ENCODE data around the gene VAPB. TPM values are rescaled to one million over a fixed set of nuclear protein-coding genes. Genes with fewer than 3 reads are reported as not detected.

VAPB gene
- total RNA-seq, 4 donors from 2014 or later = 37.8 to 53.3 (median 39.2) TPM

DNA sequence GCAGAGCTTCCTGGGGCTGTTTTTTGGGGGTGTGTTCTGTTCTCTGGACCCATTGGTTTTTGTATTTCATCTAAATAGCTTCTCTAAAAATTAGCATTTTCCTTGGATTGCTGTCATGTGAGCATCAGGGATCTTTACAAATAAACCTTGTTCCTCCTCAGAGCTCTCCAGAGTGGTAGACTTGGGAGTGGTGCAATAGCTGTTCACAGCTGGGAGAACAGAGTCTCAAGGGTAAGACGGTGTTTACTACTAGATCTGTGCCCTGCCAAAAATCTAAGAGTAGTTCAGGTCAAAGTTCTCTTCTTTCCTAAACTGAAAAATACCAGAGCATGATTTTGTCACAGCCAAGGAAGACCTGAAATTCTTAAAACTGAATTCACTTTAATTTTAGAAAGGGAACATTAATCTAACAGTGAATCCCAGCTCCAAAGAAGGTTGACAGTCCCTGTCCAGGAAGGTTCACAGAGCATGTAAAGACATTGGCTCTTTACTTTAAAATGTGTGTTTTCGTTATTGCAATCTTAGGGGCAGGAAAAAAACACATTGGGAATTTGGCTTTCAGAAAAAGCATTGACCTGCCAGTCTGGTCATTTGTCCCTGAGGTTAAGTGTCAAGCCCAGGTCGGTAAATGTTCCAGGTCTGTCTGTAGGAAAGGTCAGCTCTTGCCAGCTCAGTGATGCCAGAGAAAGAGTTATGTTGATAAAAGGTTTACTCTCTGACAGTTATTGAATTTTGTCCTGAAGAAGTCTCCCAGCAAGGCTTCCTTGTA, 43.3 kb downstream of the VAPB start:
- 29 to 30% methylated on average over 3 of the region's 3 CpGs for WGBS, 2 donors
- H3K9me3 ChIP-seq = no peaks in the 10 kb centered on the region
- H3K36me3 ChIP-seq = no peaks in the 10 kb centered on the region
- intact Hi-C loops (cut with DNase I) = no loop called here
- TF ChIP-seq, protein P1, sequence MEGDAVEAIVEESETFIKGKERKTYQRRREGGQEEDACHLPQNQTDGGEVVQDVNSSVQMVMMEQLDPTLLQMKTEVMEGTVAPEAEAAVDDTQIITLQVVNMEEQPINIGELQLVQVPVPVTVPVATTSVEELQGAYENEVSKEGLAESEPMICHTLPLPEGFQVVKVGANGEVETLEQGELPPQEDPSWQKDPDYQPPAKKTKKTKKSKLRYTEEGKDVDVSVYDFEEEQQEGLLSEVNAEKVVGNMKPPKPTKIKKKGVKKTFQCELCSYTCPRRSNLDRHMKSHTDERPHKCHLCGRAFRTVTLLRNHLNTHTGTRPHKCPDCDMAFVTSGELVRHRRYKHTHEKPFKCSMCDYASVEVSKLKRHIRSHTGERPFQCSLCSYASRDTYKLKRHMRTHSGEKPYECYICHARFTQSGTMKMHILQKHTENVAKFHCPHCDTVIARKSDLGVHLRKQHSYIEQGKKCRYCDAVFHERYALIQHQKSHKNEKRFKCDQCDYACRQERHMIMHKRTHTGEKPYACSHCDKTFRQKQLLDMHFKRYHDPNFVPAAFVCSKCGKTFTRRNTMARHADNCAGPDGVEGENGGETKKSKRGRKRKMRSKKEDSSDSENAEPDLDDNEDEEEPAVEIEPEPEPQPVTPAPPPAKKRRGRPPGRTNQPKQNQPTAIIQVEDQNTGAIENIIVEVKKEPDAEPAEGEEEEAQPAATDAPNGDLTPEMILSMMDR (IDR thresholded peaks at IDR 0.05) = no peak
- no peak for TF ChIP-seq POLR2A (IDR thresholded peaks at IDR 0.05)
- peak overlapping the region; percentile 82 to 95 (median 86) for H3K27ac ChIP-seq
- peaks cover 39 to 56% of the 10 kb centered on the region in 2 donors for H3K4me1 ChIP-seq
- no peak overlapping the region for H3K4me3 ChIP-seq (replicated peaks in 1 of 3)
- DNase-seq = peak; percentile 57 to 69
- H3K27me3 ChIP-seq = no peaks in the 10 kb centered on the region

DNA sequence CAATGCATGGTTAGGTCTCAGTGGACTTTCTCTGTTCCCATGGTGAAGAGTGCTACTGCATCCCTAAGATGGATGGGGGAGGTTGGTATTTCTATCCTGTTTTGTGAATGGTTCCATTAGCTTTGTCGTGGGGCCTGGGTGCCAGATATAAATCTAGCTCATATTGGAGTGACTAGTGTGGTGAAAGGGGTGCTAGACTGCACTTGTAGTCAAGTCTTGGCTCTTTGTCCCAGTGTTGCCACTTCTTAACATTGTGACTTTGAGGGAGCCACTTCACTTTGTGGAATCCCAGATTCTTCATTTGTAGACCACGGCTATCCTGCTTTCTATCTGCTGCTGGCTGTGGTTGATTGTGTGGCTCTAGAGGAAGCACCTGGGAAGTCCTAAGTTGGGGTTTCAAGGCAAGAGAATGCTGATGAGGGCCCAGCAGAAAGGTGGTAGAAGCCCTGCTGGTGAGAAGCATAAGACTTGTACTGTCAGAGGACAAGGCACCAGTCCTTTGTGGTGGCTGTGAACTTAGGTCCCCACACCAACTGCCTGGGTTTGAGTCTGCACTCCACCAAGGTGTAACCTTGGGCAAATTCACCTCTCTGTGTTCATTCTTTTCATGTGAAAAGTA, 44.1 kb downstream of the VAPB start:
- DNase-seq = no peak
- Histone ChIP-seq H3K4me1 (peaks cover 39 to 56% of the 10 kb centered on the region in 2 donors), H3K27ac (peak overlapping the region; percentile 73 to 95 (median 86)), H3K4me3 (replicated peaks in 1 of 3) (no peak overlapping the region), H3K9me3 (no peaks in the 10 kb centered on the region), H3K27me3 (no peaks in the 10 kb centered on the region), H3K36me3 (no peaks in the 10 kb centered on the region)
- TF ChIP-seq, protein P1 (IDR thresholded peaks at IDR 0.05) = no peak
- TF ChIP-seq POLR2A (IDR thresholded peaks at IDR 0.05) = no peak
- 60 to 64% methylated on average over 2 of the region's 2 CpGs for WGBS, 2 donors
- intact Hi-C loops (cut with DNase I) = no loop called here

DNA sequence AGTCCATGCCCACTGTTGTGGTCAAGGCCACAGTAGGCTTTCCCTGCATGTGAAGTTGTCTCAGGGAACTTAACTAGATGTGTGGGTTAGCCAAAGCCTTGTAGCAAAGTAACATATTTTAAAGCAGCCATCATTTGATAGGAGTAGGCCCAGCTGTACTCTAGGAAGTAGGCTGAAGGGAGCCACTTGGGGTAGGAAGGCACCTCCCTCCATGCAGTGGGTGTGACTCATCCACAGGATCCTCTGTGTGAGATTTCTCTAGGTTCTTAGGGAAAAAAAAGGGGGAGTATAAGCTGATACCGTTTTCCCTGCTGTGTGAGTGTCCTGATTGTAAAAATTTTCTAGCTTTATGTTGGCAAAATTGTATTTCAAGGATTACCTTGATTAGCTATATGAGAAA, 44.7 kb downstream of the VAPB start:
- DNase-seq = no peak
- Histone ChIP-seq H3K9me3 (no peaks in the 10 kb centered on the region), H3K4me1 (peaks cover 39 to 58% of the 10 kb centered on the region in 2 donors), H3K27ac (peak overlapping the region; percentile 73 to 95 (median 86)), H3K27me3 (no peaks in the 10 kb centered on the region), H3K36me3 (no peaks in the 10 kb centered on the region), H3K4me3 (replicated peaks in 1 of 3) (no peak overlapping the region)
- WGBS, 2 donors = 61% methylated on average over 1 of the region's 1 CpG
- TF ChIP-seq, protein P1 (IDR thresholded peaks at IDR 0.05) = no peak
- no peak for TF ChIP-seq POLR2A (IDR thresholded peaks at IDR 0.05)
- intact Hi-C loops (cut with DNase I) = no loop called here

DNA sequence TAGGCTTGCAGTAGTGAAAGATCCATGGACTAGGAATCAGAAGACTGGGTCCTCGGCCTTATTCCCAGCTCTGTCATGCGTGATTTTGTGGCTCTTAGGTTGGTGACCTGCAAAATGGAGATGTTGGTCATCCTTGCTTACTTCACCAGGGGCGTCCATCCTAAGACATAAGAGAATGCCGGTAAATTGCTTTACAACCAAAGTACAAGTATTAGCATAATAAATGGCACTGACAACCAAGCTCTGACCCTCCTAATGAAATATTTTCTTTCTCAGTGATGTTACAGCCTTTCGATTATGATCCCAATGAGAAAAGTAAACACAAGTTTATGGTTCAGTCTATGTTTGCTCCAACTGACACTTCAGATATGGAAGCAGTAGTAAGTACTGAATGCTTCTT, 45.3 kb downstream of the VAPB start:
- TF ChIP-seq POLR2A (IDR thresholded peaks at IDR 0.05) = no peak
- TF ChIP-seq, protein P1 (IDR thresholded peaks at IDR 0.05) = no peak
- intact Hi-C loops (cut with DNase I) = no loop called here
- Histone ChIP-seq H3K4me3 (replicated peaks in 1 of 3) (no peak overlapping the region), H3K9me3 (no peaks in the 10 kb centered on the region), H3K36me3 (peaks cover 0 to 3% of the 10 kb centered on the region in 2 donors), H3K27ac (peak overlapping the region; percentile 73 to 95 (median 86)), H3K27me3 (no peaks in the 10 kb centered on the region), H3K4me1 (peaks cover 39 to 58% of the 10 kb centered on the region in 2 donors)
- 92 to 97% methylated on average over 5 of the region's 5 CpGs for WGBS, 2 donors
- no peak for DNase-seq

DNA sequence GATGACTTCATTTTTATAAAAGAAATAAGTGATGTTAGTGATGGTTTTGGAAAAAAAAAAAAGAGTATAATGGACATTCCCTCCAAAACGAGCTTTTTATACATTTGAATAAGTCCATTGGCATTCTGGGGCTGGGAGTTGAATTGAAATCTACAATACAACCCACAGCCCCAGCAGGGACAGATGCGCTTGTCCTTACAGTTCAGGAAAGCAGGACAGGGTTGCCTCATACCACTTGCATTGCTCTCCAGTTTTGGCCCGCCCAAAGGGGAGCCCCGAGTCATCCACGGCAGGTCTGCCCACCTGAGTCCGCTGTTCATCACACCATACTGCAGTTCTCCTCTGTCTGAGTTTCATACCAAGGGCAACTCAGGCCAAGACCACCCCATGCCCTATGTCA, 46.2 kb downstream of the VAPB start:
- intact Hi-C loops (cut with DNase I) = no loop called here
- Histone ChIP-seq H3K4me1 (peaks cover 39 to 57% of the 10 kb centered on the region in 2 donors), H3K36me3 (peaks cover 0 to 5% of the 10 kb centered on the region in 2 donors), H3K27ac (no peak overlapping the region), H3K9me3 (no peaks in the 10 kb centered on the region), H3K4me3 (replicated peaks in 1 of 3) (no peak overlapping the region), H3K27me3 (no peaks in the 10 kb centered on the region)
- DNase-seq = no peak
- 91 to 93% methylated on average over 6 of the region's 6 CpGs for WGBS, 2 donors
- no peak for TF ChIP-seq POLR2A (IDR thresholded peaks at IDR 0.05)
